Adrenal gland (tissue), 12 donors: ENCODE data around the gene C9. TPM values are rescaled to one million over a fixed set of nuclear protein-coding genes. Genes with fewer than 3 reads are reported as not detected.

ENCODE experiments used
- DNase-seq, 7 donors: peaks; one replicate each; pipeline ENCODE4 v3.0.0-alpha.2; 2019 to 2020
- H3K27ac ChIP-seq, 5 donors: fragments of 200-600 bp; sonication (generic) in 4 of 5; 1 replicate in 3 of 5; 2 replicates in 2 of 5; pipeline versions ENCODE4 v1.5.1 to v1.8.0; 2016 to 2020; ENCODE audit warnings: mild to moderate bottlenecking in 1 of 5
- H3K27me3 ChIP-seq: fragments of 200-600 bp; 2 replicates; pipeline ENCODE4 v1.8.0; 2021
- H3K36me3 ChIP-seq, 2 donors: fragments of 200-600 bp; replicated peaks in 1 of 2; 1 replicate in 1 of 2; 2 replicates in 1 of 2; pipeline versions ENCODE4 v1.5.1 to v1.8.0; 2018 to 2022
- H3K4me1 ChIP-seq, 2 donors: fragments of 200-600 bp; replicated peaks in 1 of 2; 1 replicate in 1 of 2; 2 replicates in 1 of 2; pipeline versions ENCODE4 v1.5.1 to v1.8.0; 2018 to 2021
- H3K4me3 ChIP-seq, 4 donors: fragments of 200-600 bp; sonication (generic) in 3 of 4; one replicate each; pipeline ENCODE4 v1.5.1; 2016 to 2018
- H3K9me3 ChIP-seq, 3 donors: fragments of 200-600 bp; sonication (generic) in 1 of 3; replicated peaks in 1 of 3; 1 replicate in 2 of 3; 2 replicates in 1 of 3; pipeline versions ENCODE4 v1.5.1 to v1.8.0; 2016 to 2021
- CTCF ChIP-seq, 6 experiments: fragments of 450-650 bp in 4 of 6; fragments of 200-600 bp in 2 of 6; sonication (generic) in 1 of 6; IDR thresholded peaks; 1 replicate in 5 of 6; 2 replicates in 1 of 6; pipeline versions ENCODE4 v1.5.1 to v1.8.0; 2016 to 2021; ENCODE audit warnings: antibody characterized with exemption in 6 of 6, mild to moderate bottlenecking in 2 of 6, moderate library complexity in 1 of 6
- POLR2A ChIP-seq, 2 donors: fragments of 450-650 bp; IDR thresholded peaks; one replicate each; pipeline ENCODE4 v1.6.1; 2017; ENCODE audit warnings: antibody characterized with exemption in 2 of 2, mild to moderate bottlenecking in 2 of 2, moderate library complexity in 1 of 2
- WGBS, 4 donors: extraction: QIAGEN DNeasy Blood & Tissue Kit in 2 of 4; methylation state at CpG; one replicate each; pipeline versions ENCODE4 v1.1.5 to v1.1.7; 2013 to 2017; 5-methylcytosine and 5-hydroxymethylcytosine counted together
- intact Hi-C, 2 donors: fragments of 100-400 bp; cut with DNase I; formaldehyde crosslinking; loops; one replicate each; pipeline versions ENCODE4 v1.14.1 to v1.15.0; 2022 to 2023
- polyA plus RNA-seq, 3 donors: library from polyadenylated mRNA; stranded (reverse); fragments of 200-250 nt in 2 of 3; fragments of 350-450 nt in 1 of 3; fragmentation: Illumina TruSeq in 1 of 3; extraction: RNeasy Lipid Tissue Mini Kit (QIAGEN cat#74804) in 1 of 3; gene quantifications; one replicate each; pipeline ENCODE4 v1.2.3, GENCODE V29; 2013 to 2014
- total RNA-seq, 9 donors: library from RNA; depleted of rRNA in 4 of 9; stranded (reverse); fragments of >200 nt in 4 of 9; fragments of 120-200 nt in 1 of 9; fragmentation: NEBNext Ultra II Directional in 1 of 9; extraction: Animal tissue kit (Norgen Biotek cat#: 25700) in 1 of 9; gene quantifications; one replicate each; pipeline versions ENCODE4 v1.1.0 to v1.2.4, GENCODE V29; 2013 to 2023
- donor health status: healthy with polysubstance abuse.
- donor health status: Bipolar disorder and iron deficiency.
- donor health status: DM: yes; HTN: yes; CAD: no.
- donor health status: DM: no; HTN: no; CAD: no.
- donor health status: DM: no; HTN: no; CAD: no.
- donor health status: DM: yes; HTN: yes; CAD: no.

Gene C9
- total and polyA plus RNA-seq, 12 donors, result 0.07 to 0.54 (median 0.40) TPM; not detected in 5

GRCh38 chr5:39394946-39395345, 30.7 kb upstream of the C9 start:
- no peak for TF ChIP-seq CTCF (IDR thresholded peaks at IDR 0.05)
- TF ChIP-seq POLR2A (IDR thresholded peaks at IDR 0.05), result no peak
- Histone ChIP-seq H3K27me3 (no peaks in the 10 kb centered on the region), H3K4me1 (peaks cover 28 to 61% of the 10 kb centered on the region in 2 donors), H3K27ac (peak overlapping the region in 2 of 5 donors; percentile 50 to 61), H3K4me3 (no peak overlapping the region), H3K9me3 (no peaks in the 10 kb centered on the region), H3K36me3 (peaks cover 0 to 52% of the 10 kb centered on the region in 2 donors)
- DNase-seq, result no peak
- intact Hi-C loops, result no loop called here
- WGBS, 4 donors, result 37 to 51% (median 48%) methylated on average over 3 of the region's 3 CpGs

- no peak for DNase-seq
- TF ChIP-seq CTCF (IDR thresholded peaks at IDR 0.05) (no peak), POLR2A (IDR thresholded peaks at IDR 0.05) (no peak)
- Histone ChIP-seq H3K27ac (no peak overlapping the region), H3K27me3 (no peaks in the 10 kb centered on the region), H3K4me3 (no peak overlapping the region), H3K9me3 (no peaks in the 10 kb centered on the region), H3K36me3 (peaks cover 0 to 76% of the 10 kb centered on the region in 2 donors), H3K4me1 (peaks cover 1 to 21% of the 10 kb centered on the region in 2 donors)
- WGBS, 4 donors, result 93 to 98% (median 97%) methylated on average over 3 of the region's 3 CpGs
- intact Hi-C loops, result no loop called here
These were observed 26.6 kb upstream of the C9 start for GRCh38 chr5:39390945-39391344.

GRCh38 chr5:39387293-39387692, 23.0 kb upstream of the C9 start:
- H3K27ac ChIP-seq, result no peak overlapping the region
- peaks cover 0 to 92% of the 10 kb centered on the region in 2 donors for H3K36me3 ChIP-seq
- no peaks in the 10 kb centered on the region for H3K27me3 ChIP-seq
- intact Hi-C loops, result no loop called here
- no peak for DNase-seq
- TF ChIP-seq POLR2A (IDR thresholded peaks at IDR 0.05), result peak in 1 of 2 donors; percentile 15
- TF ChIP-seq CTCF (IDR thresholded peaks at IDR 0.05), result no peak
- H3K4me1 ChIP-seq, result no peaks in the 10 kb centered on the region
- 76 to 83% (median 78%) methylated on average over 2 of the region's 2 CpGs for WGBS, 4 donors
- no peaks in the 10 kb centered on the region for H3K9me3 ChIP-seq
- H3K4me3 ChIP-seq, result no peak overlapping the region

GRCh38 chr5:39384271-39384670, 20.0 kb upstream of the C9 start:
- peaks cover 0 to 90% of the 10 kb centered on the region in 2 donors for H3K36me3 ChIP-seq
- WGBS, 4 donors, result 78 to 97% (median 90%) methylated on average over 1 of the region's 1 CpG
- H3K4me3 ChIP-seq, result no peak overlapping the region
- no peaks in the 10 kb centered on the region for H3K27me3 ChIP-seq
- no peaks in the 10 kb centered on the region for H3K4me1 ChIP-seq
- intact Hi-C loops, result loop anchor here in 1 of 2 donors (5.0 kb wide), 1 partner anchor 163 kb away; no protein-coding TSS in a partner anchor
- DNase-seq, result no peak
- TF ChIP-seq POLR2A (IDR thresholded peaks at IDR 0.05), result no peak
- TF ChIP-seq CTCF (IDR thresholded peaks at IDR 0.05), result no peak
- no peak overlapping the region for H3K27ac ChIP-seq
- H3K9me3 ChIP-seq, result no peaks in the 10 kb centered on the region
